KBM-7 (cell line): ENCODE data around the gene GRAMD1B.
"Not testable (repeated sequence)": the region's sequence is repeated elsewhere in the genome, so short reads cannot be mapped to it uniquely, and the experiment has no call there.

Source experiments
- DNase-seq: peaks from one replicate; pipeline ENCODE4 v3.0.0-alpha.2; 2015
- in situ Hi-C: fragments of 300-500 bp; cut with MboI; formaldehyde crosslinking; loops from 2 replicates; pipeline ENCODE4 v1.14.3; 2020; ENCODE audit warnings: low sequenced_read_pairs, low pct_unique_long_range_greater_than_20kb, mixed read lengths

GRAMD1B gene

DNA sequence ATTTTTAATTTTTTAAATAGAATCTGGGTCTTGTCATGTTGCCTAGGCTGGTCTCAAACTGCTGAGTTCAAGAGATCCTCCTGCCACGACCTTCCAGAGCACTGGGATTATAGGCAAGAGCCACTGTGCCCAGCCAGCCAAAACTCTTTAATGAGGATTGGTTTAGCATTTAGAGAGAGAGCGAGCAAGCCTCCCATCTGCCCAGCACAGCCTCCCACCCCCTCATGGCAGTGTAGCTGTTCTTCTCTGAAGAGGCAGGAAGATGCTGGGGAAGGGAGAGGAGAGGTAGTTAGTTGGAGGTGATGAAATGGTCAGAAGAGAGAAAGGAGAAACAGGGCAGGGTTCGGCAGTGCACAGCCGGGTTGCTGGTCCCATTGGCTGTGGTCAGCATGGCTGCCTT is 118.7 kb downstream of the GRAMD1B start:
- no peak for DNase-seq

DNA sequence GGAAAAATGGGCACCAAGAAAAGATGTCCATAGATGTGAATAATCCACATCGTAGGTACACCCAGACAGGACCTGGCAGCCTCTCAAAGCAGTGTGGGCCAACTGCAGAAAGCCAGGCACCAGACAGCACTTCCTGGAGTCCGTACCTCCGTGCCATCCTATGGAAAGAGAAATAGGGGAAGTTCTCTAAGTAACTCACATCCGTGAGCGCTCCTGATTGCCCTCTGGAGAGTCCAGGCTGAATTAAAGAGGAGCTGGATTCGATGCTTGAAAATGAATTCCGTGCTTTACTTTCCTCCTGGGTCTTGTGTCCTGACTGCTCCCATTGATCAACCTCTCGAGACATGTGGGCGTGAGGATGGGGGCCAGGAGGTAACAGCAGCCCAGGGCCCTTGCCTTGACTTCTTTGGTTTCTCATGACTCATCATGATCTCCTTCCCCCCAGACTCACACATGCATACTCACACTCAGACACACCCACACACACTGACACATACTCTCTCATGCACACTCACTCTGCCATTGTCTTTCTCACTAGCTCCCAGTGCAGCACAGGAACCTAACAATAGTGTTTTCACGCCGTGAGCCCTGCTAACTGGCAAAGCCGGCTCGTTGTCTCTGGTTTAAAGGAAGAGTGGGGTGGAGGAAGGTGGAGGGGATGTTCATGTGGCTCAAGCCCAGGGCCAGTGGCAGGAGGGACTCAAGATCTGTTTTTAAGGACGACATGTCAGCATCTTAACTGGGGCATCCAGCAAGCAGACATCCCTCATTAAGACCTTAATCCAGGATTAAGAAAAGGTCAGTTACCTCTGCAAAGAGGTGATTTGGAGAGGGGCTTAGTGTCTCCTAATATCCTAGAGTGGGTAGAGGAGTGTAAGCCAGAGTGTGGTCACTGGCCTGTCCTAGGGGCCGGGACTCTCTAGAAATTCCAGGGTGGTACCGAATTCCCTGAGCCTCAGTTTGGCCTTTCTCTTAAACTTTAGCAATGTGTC is 120.2 kb downstream of the GRAMD1B start:
- in situ Hi-C loops: no loop called here
- peak; percentile 61 for DNase-seq

More for the DNA sequence above, 118.7 kb downstream of the GRAMD1B start:
- in situ Hi-C loops: no loop called here

DNA sequence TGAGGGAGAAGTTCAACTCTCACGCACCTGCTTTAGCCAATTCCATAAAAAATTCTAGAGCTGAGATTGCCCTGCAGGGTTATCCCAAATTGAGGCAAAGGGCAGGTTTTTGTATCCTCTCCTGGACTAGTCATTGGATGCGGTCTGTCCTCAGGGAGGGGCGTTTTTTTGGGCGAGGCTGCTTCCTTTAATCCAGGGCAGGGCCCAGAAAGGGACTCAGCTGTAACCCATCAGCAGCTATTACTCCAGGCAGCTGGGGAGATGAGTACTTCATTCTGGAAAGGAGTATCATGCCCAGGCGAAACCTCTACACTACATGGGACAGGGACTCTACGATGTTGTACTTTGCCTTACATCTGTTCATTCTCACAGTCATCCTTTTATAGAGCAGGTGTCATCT is 121.0 kb downstream of the GRAMD1B start:
- in situ Hi-C loops: no loop called here

DNA sequence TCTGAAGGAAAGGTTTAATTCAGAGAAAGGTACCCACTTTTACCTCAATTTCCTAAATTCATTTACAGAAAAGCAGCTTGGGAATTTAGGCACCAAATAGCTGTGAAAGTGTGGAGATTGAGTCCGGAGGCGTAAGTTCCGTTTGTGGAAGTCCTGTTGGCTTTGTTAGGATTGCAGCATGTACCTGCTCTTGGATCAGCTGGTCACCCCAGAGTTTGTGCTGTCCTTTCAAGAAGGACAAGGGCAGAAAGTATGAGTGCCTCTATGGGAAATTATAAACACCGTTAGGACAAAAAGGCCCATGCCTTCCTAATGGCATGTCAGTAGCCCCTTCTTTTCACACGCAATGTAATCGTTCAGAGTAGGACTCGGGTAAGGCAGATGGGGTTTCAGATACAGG is 126.6 kb downstream of the GRAMD1B start:
- DNase-seq: no peak
- in situ Hi-C loops: no loop called here

More for the DNA sequence above, 121.0 kb downstream of the GRAMD1B start:
- no peak for DNase-seq

DNA sequence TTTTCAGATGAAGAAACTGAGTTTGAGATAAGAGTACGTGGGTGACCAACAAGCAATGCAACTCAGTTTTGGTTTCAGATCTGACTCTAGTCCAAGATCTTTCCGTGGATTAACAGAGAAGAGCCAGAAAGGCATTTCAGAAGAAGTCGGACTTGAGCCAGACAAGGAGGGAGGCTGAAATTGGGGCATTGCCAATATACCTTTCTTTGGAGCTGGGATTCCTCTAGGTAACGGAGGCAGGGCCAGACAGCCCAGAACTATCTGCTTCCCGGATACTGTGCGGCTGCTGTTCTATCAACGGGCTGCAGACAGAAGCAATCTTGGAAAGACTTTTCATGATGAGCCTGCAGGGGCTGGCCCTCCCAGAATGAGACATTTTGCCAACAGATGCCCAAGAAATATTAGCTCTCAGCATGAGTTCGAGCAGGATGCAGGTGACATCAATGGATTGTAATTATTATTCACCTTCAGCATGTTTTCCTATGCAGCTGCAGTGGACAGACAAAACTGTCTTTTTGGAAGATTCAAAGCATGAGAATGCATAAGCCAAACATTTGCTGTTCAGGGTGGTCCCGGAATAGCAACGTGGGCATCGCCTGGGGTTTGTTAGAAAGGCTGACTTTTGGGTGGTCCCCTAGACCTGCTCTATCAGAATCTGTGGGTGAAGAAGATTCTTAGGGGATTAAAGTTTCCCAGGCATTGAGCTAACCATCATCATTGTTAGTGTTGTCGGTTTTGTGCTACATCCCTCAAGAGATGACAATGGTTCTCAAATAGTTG is 128.7 kb downstream of the GRAMD1B start:
- DNase-seq: no peak
- in situ Hi-C loops: no loop called here

GRCh38 chr11:123559523-123559955 is 129.5 kb downstream of the GRAMD1B start:
- in situ Hi-C loops: no loop called here
- DNase-seq: no peak

DNA sequence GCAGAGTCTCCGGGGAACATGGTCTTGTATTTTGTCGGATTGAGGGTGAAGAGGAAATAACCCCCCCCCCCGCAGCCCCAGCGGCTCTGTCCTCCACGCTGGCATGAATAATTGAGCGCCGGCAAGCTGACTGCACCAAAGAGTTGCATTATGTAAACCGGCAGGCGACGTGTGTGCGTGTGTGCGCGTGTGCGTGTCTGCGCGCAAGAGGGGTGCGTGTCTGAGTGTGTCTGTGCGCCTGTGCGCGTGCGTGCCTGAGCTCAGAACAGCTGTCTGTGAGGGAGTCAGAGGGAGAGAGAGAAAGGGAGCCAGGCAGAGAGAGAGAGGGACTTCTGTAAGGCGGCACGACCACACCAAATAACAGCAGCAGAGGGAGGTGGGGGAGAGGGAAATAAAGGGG is 129.9 kb downstream of the GRAMD1B start:
- no peak for DNase-seq
- in situ Hi-C loops: no loop called here

GRCh38 chr11:123561431-123561800 is 131.3 kb downstream of the GRAMD1B start:
- DNase-seq: no peak
- in situ Hi-C loops: no loop called here

GRCh38 chr11:123562158-123562557 is 132.1 kb downstream of the GRAMD1B start:
- no peak for DNase-seq
- in situ Hi-C loops: no loop called here

- in situ Hi-C loops: no loop called here
- no peak for DNase-seq
Measured at GRCh38 chr11:123562829-123563228, 132.8 kb downstream of the GRAMD1B start.

GRCh38 chr11:123564221-123564620 is 134.2 kb downstream of the GRAMD1B start:
- DNase-seq: no peak
- in situ Hi-C loops: no loop called here

GRCh38 chr11:123566852-123567251 is 136.8 kb downstream of the GRAMD1B start:
- in situ Hi-C loops: no loop called here
- no peak for DNase-seq

GRCh38 chr11:123567466-123567865 is 137.4 kb downstream of the GRAMD1B start:
- DNase-seq: no peak
- in situ Hi-C loops: no loop called here

DNA sequence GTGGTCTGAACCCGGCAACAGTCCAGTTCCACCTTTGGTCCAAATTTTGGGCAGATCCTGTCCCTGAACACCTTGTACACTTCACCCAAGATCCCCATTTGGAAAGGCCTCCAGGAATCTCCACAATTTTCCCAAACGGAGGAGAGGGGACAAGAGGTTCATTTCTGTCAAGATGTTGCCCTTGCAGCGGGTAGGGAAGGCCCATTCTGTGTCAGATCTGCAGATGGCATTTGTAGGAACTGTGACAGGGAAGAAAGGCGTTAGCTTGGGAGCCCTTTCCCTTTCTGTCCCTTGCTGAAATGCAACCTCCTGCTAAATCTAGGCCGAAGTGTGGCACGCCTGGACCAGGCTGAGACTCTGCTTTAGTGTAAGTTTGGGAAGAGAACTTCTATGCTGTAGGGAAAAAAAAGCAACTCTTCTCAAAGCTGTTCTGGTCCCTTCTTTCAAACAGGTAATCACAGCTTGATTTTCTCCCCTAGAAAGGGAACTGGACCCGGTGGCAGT is 138.3 kb downstream of the GRAMD1B start:
- in situ Hi-C loops: no loop called here

GRCh38 chr11:123569393-123569792 is 139.3 kb downstream of the GRAMD1B start:
- no peak for DNase-seq

More for the DNA sequence above, 138.3 kb downstream of the GRAMD1B start:
- no peak for DNase-seq

DNA sequence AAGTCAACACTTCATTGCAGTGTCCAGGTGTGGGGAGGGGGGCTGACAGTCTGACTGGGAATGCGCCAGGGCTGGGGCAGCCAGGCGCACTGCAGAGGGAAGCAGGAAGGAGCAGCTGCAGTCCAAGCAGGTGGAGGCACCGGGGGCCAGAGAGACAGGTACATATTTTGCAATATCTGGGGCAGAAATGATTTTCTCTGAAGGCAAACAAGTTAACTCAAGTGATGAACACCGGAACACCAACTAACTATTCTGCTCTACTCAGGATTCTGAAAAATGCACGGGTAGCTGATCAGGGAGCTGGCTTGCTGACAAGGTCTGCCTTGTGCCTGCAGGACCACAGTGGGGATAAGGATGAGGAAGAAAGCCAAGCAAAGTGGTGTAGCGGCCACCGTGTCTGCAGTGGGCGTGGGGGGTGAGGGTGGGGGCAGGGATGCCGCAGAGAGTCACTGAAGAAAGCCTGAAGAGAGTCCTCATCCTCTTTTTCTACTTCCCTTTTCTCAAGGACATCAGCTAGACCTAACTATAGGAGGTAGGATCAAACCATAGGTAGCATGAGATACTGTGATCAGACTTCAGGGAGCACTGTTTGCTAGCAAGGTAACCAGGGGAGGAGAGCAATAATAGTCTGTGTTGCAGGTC is 141.0 kb downstream of the GRAMD1B start:
- DNase-seq: peak; percentile 66
- in situ Hi-C loops: no loop called here

More at GRCh38 chr11:123569393-123569792, 139.3 kb downstream of the GRAMD1B start:
- in situ Hi-C loops: no loop called here

- in situ Hi-C loops: not testable (repeated sequence)
Measured at GRCh38 chr11:123572791-123573190, 142.7 kb downstream of the GRAMD1B start.

GRCh38 chr11:123573286-123573685 is 143.2 kb downstream of the GRAMD1B start:
- DNase-seq: no peak
- in situ Hi-C loops: no loop called here

More at GRCh38 chr11:123572791-123573190, 142.7 kb downstream of the GRAMD1B start:
- not testable (repeated sequence) for DNase-seq

DNA sequence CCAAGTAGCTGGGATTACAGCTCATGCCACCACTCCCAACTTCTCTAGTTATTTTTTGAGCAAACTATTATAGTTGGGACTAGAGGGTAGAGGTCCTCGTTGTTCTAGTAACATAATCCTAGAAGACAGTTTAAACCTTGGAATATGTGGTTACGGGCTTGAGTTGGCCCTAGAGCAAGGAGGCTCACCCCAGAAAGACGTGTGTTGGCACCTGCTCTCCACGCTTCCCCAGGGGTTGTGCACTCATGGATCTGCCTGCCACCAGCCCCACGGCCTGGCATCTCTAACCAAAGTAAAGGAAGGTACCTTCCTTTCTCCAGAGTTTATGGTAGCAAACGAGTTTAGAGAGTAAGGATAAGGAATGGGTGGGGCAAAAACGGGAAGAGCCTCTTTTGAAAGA is 145.4 kb downstream of the GRAMD1B start:
- DNase-seq: no peak
- in situ Hi-C loops: no loop called here
